GM12891 (cell line): ENCODE measurements around the gene HS6ST2.

Source experiments
- POLR2A ChIP-seq: IDR thresholded peaks from 2 replicates; pipeline ENCODE4 v1.6.1; 2011; ENCODE audit warnings: low read depth, low read length, control low read depth
- POLR2AphosphoS5 ChIP-seq: IDR thresholded peaks from 2 replicates; pipeline ENCODE4 v1.6.1; 2011; ENCODE audit warnings: low read depth, low read length, control low read depth
- TAF1 ChIP-seq: IDR thresholded peaks from 2 replicates; pipeline ENCODE4 v1.6.1; 2011; ENCODE audit warnings: low read depth, low read length, control low read depth

- TF ChIP-seq POLR2A (no peak), TAF1 (no peak), POLR2AphosphoS5 (no peak)
Observed at GRCh38 chrX:132631579-132632232, 326.7 kb downstream of the HS6ST2 start.
